GM12873 (cell line): ENCODE data around the gene STEAP3.

Source experiments
- TF ChIP-seq, protein P1 (sequence below): IDR thresholded peaks from 2 replicates; pipeline ENCODE4 v1.5.1; 2012; ENCODE audit warnings: low read depth, mild to moderate bottlenecking, moderate library complexity, low read length, control low read depth; ENCODE audit not compliant: insufficient read depth; ENCODE audit errors: missing control alignments

STEAP3 gene

DNA sequence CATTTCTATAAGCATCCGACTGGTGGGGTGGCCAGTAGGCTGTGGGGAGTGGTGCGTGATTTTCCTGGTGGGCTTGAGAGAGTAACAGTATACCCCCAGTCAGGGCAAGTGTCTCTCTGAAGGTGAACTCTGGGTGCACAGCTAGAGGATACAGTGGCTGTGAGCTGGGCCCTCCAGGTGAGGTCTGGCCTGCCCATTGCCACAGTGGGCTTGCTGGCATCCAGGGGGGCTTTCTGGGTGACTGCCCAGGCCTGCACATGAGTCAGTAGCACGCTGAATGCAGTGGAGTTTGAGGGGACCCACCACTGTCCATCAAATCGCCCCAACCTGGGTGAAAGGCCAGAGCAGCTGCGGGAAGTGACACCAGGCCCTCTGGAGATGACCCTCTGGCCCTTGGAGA is 4.5 kb downstream of the STEAP3 start:
- TF ChIP-seq, protein P1, sequence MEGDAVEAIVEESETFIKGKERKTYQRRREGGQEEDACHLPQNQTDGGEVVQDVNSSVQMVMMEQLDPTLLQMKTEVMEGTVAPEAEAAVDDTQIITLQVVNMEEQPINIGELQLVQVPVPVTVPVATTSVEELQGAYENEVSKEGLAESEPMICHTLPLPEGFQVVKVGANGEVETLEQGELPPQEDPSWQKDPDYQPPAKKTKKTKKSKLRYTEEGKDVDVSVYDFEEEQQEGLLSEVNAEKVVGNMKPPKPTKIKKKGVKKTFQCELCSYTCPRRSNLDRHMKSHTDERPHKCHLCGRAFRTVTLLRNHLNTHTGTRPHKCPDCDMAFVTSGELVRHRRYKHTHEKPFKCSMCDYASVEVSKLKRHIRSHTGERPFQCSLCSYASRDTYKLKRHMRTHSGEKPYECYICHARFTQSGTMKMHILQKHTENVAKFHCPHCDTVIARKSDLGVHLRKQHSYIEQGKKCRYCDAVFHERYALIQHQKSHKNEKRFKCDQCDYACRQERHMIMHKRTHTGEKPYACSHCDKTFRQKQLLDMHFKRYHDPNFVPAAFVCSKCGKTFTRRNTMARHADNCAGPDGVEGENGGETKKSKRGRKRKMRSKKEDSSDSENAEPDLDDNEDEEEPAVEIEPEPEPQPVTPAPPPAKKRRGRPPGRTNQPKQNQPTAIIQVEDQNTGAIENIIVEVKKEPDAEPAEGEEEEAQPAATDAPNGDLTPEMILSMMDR: no peak

DNA sequence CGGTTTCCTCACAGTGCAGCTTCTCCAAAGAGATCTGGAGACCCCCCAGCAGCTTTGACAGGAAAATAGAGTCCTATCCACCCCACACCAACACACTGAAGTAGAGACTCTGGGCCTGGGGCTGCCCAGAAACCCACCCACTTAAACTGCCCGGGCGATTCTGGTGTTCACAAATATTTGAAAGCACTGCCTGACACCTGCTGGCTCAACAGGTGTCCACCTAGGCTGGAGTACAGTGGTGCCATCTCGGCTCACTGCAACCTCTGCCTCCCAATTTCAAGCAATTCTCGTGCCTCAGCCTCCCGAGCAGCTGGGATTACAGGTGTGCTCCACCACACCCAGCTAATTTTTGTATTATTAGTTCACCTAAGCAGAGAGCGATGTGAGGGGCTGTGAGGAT is 5.3 kb downstream of the STEAP3 start:
- TF ChIP-seq, protein P1: no peak

DNA sequence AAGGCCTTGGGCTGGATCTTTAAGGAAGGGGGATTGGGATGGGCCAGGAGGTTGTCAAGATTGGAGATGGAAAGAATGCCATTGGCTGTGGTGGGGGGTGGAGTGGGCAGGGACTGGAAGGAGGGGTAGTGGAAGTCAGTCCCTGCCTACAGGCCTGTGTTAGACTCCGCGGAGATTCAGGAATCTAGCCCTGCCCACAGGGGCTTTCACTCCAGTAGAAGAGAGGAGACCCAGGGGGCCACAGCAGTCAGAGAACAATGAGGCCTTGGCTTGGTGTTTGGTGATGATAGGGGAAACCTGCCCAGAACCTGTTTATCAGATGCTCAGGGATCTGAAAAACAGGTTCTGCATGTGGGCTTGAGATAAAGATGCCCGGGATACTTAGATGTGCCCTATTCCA is 6.1 kb downstream of the STEAP3 start:
- TF ChIP-seq, protein P1: no peak

DNA sequence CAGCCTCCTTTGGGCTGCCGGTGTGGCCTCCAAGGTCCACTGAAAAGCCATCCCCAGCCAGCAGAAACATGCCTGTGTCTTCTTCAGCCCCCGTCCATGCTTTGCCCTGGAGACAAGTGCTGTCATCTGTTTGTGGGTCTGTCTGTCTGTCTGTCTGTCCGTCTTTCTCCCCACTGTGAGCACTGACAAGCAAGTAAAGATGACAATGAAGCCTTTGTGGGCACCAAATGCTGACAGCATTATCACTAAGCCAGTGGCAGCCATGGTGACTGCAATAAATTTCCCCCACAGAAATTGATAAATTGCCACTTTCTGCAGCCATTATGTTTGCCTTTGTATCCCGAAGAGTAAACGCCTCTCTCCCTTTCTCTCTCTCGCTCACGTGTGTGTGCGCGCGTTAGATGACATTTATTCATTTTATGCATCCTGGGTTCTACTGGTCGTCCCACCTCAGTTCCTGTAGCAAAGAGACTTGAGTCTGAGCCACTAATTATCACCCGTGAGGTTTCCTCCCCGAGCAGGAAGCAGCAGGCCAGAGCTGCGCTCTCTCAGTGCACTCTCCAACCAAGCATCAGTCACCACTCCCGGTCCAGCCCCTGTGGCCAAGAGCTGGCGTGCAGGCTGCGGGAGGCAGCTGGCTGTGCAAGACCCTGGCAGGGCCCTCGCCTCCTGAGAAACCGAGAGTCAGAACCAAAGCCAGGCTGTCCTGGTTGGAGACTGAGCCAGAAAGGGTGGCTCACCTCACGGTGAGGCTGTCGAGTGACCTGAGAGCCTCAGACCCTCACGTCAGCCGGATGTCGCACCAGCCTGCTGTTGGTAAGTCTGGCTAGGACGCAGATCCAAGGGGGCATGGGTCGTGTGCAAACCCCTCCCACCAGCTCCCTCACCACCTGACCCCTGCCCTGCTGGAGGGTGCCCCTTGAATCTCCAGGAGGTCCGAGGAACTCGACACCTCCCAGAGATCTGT is 6.9 kb downstream of the STEAP3 start:
- TF ChIP-seq, protein P1: no peak

- TF ChIP-seq, protein P1: no peak
Observed at GRCh38 chr2:119231975-119232665, 8.5 kb downstream of the STEAP3 start.

DNA sequence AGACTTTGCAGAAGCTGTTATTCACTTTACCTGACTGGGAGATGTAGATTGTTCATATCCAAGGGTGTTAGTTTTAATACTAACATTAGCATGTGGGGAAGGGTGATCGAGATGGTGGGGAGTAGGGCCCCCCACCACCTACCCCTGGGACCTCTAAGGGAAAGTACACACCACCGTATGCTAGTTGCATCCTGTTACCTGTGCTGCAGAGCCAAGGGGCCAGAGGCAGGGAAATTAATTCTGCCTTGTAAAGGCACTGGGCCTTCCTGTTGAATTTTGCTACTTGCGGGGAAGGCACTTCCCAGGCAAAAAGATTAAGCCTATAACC is 9.0 kb downstream of the STEAP3 start:
- TF ChIP-seq, protein P1: no peak

GRCh38 chr2:119233326-119234020 is 9.8 kb downstream of the STEAP3 start:
- TF ChIP-seq, protein P1: no peak
